Thoracic aorta (tissue), 2 donors: ENCODE results near the gene SLC7A7. TPM values are rescaled to one million over a fixed set of nuclear protein-coding genes. Genes with fewer than 3 reads are reported as not detected.
A peak's percentile ranks its signal among the peaks of the same experiment; 100 is the strongest.
"Not testable (repeated sequence)": the region's sequence is repeated elsewhere in the genome, so short reads cannot be mapped to it uniquely, and the experiment has no call there.

Experiments
- ATAC-seq: fragments of 150-250 bp; one replicate; pipeline ENCODE4 v1.8.0; 2017; ENCODE audit warnings: low read depth; ENCODE audit not compliant: insufficient number of reproducible peaks, low FRiP score
- DNase-seq: peaks from one replicate; pipeline ENCODE4 v3.0.0-alpha.2; 2020; ENCODE audit warnings: low spot score
- H3K27ac ChIP-seq, 2 donors: fragments of 200-600 bp; sonication (generic); 1 replicate in 1 of 2; 2 replicates in 1 of 2; pipeline ENCODE4 v1.5.1; 2016; ENCODE audit warnings: mild to moderate bottlenecking in 2 of 2, moderate library complexity in 2 of 2
- H3K27me3 ChIP-seq: fragments of 200-600 bp; sonication (generic); replicated peaks from 2 replicates; pipeline ENCODE4 v1.6.0; 2016; ENCODE audit warnings: mild to moderate bottlenecking; ENCODE audit not compliant: insufficient read depth
- H3K36me3 ChIP-seq: fragments of 200-600 bp; sonication (generic); one replicate; pipeline ENCODE4 v1.5.1; 2016
- H3K4me1 ChIP-seq, 2 donors: fragments of 200-600 bp; sonication (generic); 1 replicate in 1 of 2; 2 replicates in 1 of 2; pipeline versions ENCODE4 v1.5.1 to v1.6.0; 2016; ENCODE audit warnings: low read depth in 2 of 2, mild to moderate bottlenecking in 1 of 2; ENCODE audit not compliant: control insufficient read depth in 1 of 2
- H3K4me3 ChIP-seq: fragments of 200-600 bp; sonication (generic); 2 replicates; pipeline ENCODE4 v1.5.1; 2016; ENCODE audit warnings: mild to moderate bottlenecking
- H3K9me3 ChIP-seq: fragments of 200-600 bp; sonication (generic); 2 replicates; pipeline ENCODE4 v1.5.1; 2016
- total RNA-seq, 2 donors: library from RNA; depleted of rRNA; stranded (reverse); fragments of >200 nt; gene quantifications; one replicate each; pipeline versions ENCODE4 v1.1.0 to v1.2.3, GENCODE V29; 2016
- TF ChIP-seq, protein P1 (sequence below): fragments of 200-600 bp; sonication (generic); IDR thresholded peaks from one replicate; pipeline ENCODE4 v1.5.1; 2019; ENCODE audit warnings: antibody characterized with exemption

The SLC7A7 gene
- total RNA-seq, 2 donors from 2014 or later: 34.4 to 38.5 TPM

- ATAC-seq (no peak), DNase-seq (no peak)
- H3K27me3 ChIP-seq: no peaks in the 10 kb centered on the region
Observed at GRCh38 chr14:22854963-22855724, 39.9 kb upstream of the SLC7A7 start.

DNA sequence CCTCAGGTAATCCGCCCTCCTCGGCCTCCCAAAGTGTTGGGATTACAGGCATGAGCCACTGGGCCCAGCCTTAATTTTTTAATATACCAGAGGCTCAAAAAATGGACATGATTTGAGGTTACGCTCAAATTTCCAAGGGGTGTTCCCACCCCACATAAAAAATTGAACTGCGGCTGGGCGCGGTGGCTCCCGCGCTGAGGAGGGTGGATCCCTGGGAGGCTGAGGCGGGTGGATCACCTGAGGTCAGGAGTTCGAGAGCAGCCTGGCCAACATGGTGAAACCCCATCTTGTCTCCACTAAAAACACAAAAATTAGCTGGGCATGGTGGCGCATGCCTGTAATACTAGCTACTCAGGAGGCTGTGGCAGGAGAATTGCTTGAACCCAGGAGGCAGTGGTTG, 39.1 kb upstream of the SLC7A7 start:
- H3K36me3 ChIP-seq, H3K27ac ChIP-seq, H3K27me3 ChIP-seq, H3K9me3 ChIP-seq, ATAC-seq, H3K4me3 ChIP-seq, DNase-seq: not testable (repeated sequence)
- H3K4me1 ChIP-seq: peaks cover 30 to 52% of the 10 kb centered on the region in 2 donors

More at GRCh38 chr14:22854963-22855724, 39.9 kb upstream of the SLC7A7 start:
- no peak overlapping the region for H3K27ac ChIP-seq
- H3K4me3 ChIP-seq: no peak overlapping the region
- H3K36me3 ChIP-seq: no peaks in the 10 kb centered on the region
- TF ChIP-seq, protein P1, sequence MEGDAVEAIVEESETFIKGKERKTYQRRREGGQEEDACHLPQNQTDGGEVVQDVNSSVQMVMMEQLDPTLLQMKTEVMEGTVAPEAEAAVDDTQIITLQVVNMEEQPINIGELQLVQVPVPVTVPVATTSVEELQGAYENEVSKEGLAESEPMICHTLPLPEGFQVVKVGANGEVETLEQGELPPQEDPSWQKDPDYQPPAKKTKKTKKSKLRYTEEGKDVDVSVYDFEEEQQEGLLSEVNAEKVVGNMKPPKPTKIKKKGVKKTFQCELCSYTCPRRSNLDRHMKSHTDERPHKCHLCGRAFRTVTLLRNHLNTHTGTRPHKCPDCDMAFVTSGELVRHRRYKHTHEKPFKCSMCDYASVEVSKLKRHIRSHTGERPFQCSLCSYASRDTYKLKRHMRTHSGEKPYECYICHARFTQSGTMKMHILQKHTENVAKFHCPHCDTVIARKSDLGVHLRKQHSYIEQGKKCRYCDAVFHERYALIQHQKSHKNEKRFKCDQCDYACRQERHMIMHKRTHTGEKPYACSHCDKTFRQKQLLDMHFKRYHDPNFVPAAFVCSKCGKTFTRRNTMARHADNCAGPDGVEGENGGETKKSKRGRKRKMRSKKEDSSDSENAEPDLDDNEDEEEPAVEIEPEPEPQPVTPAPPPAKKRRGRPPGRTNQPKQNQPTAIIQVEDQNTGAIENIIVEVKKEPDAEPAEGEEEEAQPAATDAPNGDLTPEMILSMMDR: no peak
- no peaks in the 10 kb centered on the region for H3K9me3 ChIP-seq
- peaks cover 21 to 44% of the 10 kb centered on the region in 2 donors for H3K4me1 ChIP-seq

DNA sequence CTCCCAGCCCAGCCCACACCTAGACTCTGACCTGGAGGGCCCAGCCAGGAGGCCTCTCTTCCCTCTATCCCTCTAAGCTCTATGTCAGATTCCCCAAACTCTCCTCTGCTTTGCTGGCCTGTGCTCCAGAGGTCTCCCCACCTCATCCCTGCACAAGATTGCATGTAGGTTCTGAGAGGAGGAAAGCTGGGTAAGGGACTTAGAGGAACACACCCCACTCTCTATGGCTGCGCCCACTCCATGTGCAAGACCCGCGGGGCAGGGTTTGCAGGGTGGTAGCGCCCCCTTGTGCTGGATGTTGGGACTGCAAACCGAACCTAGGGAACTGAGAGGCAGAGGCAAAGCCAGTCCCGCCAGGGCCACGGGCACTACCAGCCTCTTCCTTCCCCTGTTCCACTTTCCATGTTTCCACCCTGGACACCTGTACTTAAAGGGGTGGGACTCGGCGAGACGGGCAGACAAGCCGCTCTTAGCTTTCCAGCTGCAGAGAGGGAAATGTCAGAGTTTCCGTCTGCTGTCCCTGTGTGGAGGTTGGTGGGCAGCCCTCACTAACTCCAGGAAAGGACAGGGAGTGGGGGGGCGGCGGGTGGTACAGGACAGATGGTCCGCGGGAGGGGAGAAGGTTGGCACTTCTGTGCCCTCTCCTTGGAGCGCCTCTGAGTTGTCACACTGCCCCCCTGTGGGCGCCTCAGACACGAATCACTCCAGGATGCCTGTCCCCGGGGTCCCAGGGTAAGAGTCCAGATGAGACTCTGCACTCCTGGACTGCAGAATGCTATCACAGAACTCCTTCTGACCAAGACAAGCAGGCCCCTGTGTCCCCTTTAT, 37.9 kb upstream of the SLC7A7 start:
- Histone ChIP-seq H3K4me1 (peaks cover 38 to 55% of the 10 kb centered on the region in 2 donors), H3K27ac (peak overlapping the region in 1 of 2 donors; percentile 91), H3K9me3 (no peaks in the 10 kb centered on the region), H3K27me3 (no peaks in the 10 kb centered on the region), H3K4me3 (peak overlapping the region; percentile 67), H3K36me3 (no peaks in the 10 kb centered on the region)
- TF ChIP-seq, protein P1: peak; percentile 93
- ATAC-seq: no peak
- DNase-seq: peak; percentile 84

- H3K27ac ChIP-seq: peak overlapping the region in 1 of 2 donors; percentile 91
- H3K4me1 ChIP-seq: peaks cover 43 to 59% of the 10 kb centered on the region in 2 donors
- no peaks in the 10 kb centered on the region for H3K27me3 ChIP-seq
- H3K9me3 ChIP-seq: no peaks in the 10 kb centered on the region
- H3K4me3 ChIP-seq: no peak overlapping the region
- no peaks in the 10 kb centered on the region for H3K36me3 ChIP-seq
- DNase-seq (no peak), ATAC-seq (no peak)
- TF ChIP-seq, protein P1: no peak
Observed at GRCh38 chr14:22852599-22852939, 37.3 kb upstream of the SLC7A7 start.

GRCh38 chr14:22852178-22852577, 36.9 kb upstream of the SLC7A7 start:
- not testable (repeated sequence) for ATAC-seq, H3K9me3 ChIP-seq, H3K4me3 ChIP-seq, H3K36me3 ChIP-seq, H3K27me3 ChIP-seq, DNase-seq
- Histone ChIP-seq H3K27ac (peak overlapping the region in 1 of 2 donors; percentile 91), H3K4me1 (peaks cover 44 to 60% of the 10 kb centered on the region in 2 donors)
